OCI-LY3 (cell line): ENCODE data around the gene ACKR3.

Experiments used
- H2AFZ ChIP-seq: fragments of 200-600, 300-600 bp; shearing (Covaris generic); 2 replicates; pipeline ENCODE4 v1.6.0; 2014; ENCODE audit warnings: antibody characterized with exemption, low read depth, low read length
- H3K27ac ChIP-seq: fragments of 200-600, 300-600 bp; sonication (generic); 2 replicates; pipeline ENCODE4 v1.5.1; 2014; ENCODE audit warnings: mild to moderate bottlenecking, low read length, moderate library complexity, mixed read lengths
- H3K27me3 ChIP-seq: fragments of 200-600, 300-600 bp; sonication (generic); 2 replicates; pipeline ENCODE4 v1.6.1; 2014; ENCODE audit warnings: low read depth, low read length, mixed read lengths
- H3K36me3 ChIP-seq: fragments of 200-600, 300-600 bp; sonication (generic); replicated peaks from 2 replicates; pipeline ENCODE3; 2014; ENCODE audit warnings: low read depth, low read length, mixed read lengths
- H3K4me1 ChIP-seq: fragments of 300-600, 200-600 bp; sonication (generic); 2 replicates; pipeline ENCODE4 v1.6.1; 2014; ENCODE audit warnings: low read length, mixed read lengths
- H3K4me2 ChIP-seq: fragments of 200-600, 300-600 bp; sonication (generic); 2 replicates; pipeline ENCODE4 v1.6.1; 2014; ENCODE audit warnings: low read length, mixed read lengths
- H3K4me3 ChIP-seq: fragments of 300-600, 200-600 bp; sonication (generic); 2 replicates; pipeline ENCODE4 v1.5.1; 2014; ENCODE audit warnings: antibody characterized with exemption, mild to moderate bottlenecking, low read length, moderate library complexity
- H3K79me2 ChIP-seq: fragments of 300-600, 200-600 bp; shearing (Covaris generic); 2 replicates; pipeline ENCODE4 v1.6.1; 2014; ENCODE audit warnings: mild to moderate bottlenecking, low read length, mixed read lengths
- H3K9ac ChIP-seq: fragments of 300-600, 200-600 bp; shearing (Covaris generic); 2 replicates; pipeline ENCODE4 v1.6.0; 2014; ENCODE audit warnings: mild to moderate bottlenecking, low read length, moderate library complexity
- H3K9me3 ChIP-seq: fragments of 200-600, 300-600 bp; shearing (Covaris generic); 2 replicates; pipeline ENCODE4 v1.6.1; 2014; ENCODE audit warnings: low read length, mixed read lengths; ENCODE audit not compliant: insufficient read depth
- H4K20me1 ChIP-seq: fragments of 200-600, 300-600 bp; sonication (generic); 2 replicates; pipeline ENCODE4 v1.6.1; 2016; ENCODE audit warnings: low read length, mixed read lengths; ENCODE audit not compliant: insufficient read depth
- CTCF ChIP-seq: fragments of 200-600, 300-600 bp; sonication (generic); IDR thresholded peaks from 2 replicates; pipeline ENCODE4 v1.5.1; 2014; ENCODE audit warnings: antibody characterized with exemption, low read length, low read depth
- EZH2phosphoT487 ChIP-seq: fragments of 200-600 bp; shearing (Covaris generic); IDR thresholded peaks from 2 replicates; pipeline ENCODE4 v1.6.1; 2018; ENCODE audit warnings: antibody characterized with exemption, mixed run types, low read depth

The ACKR3 gene

GRCh38 chr2:236587861-236588815 lies 18.5 kb downstream of the ACKR3 start:
- no peak overlapping the region for H3K9ac ChIP-seq
- no peaks in the 10 kb centered on the region for H4K20me1 ChIP-seq
- H3K27ac ChIP-seq = no peak overlapping the region
- no peak overlapping the region for H2AFZ ChIP-seq
- no peaks in the 10 kb centered on the region for H3K27me3 ChIP-seq
- TF ChIP-seq CTCF (no peak), EZH2phosphoT487 (no peak)
- H3K36me3 ChIP-seq = no peaks in the 10 kb centered on the region
- H3K4me3 ChIP-seq = no peak overlapping the region
- H3K9me3 ChIP-seq = no peaks in the 10 kb centered on the region
- no peak overlapping the region for H3K4me2 ChIP-seq
- no peaks in the 10 kb centered on the region for H3K79me2 ChIP-seq
- peaks cover 7% of the 10 kb centered on the region for H3K4me1 ChIP-seq

GRCh38 chr2:236588932-236589592 lies 19.4 kb downstream of the ACKR3 start:
- H2AFZ ChIP-seq = no peak overlapping the region
- TF ChIP-seq EZH2phosphoT487 (no peak), CTCF (no peak)
- no peak overlapping the region for H3K4me3 ChIP-seq
- no peaks in the 10 kb centered on the region for H3K36me3 ChIP-seq
- no peaks in the 10 kb centered on the region for H4K20me1 ChIP-seq
- no peak overlapping the region for H3K4me2 ChIP-seq
- H3K4me1 ChIP-seq = no peaks in the 10 kb centered on the region
- no peak overlapping the region for H3K27ac ChIP-seq
- H3K9me3 ChIP-seq = no peaks in the 10 kb centered on the region
- H3K79me2 ChIP-seq = no peaks in the 10 kb centered on the region
- no peak overlapping the region for H3K9ac ChIP-seq
- H3K27me3 ChIP-seq = no peaks in the 10 kb centered on the region

- no peak overlapping the region for H3K27ac ChIP-seq
- H4K20me1 ChIP-seq = no peaks in the 10 kb centered on the region
Observed at GRCh38 chr2:236590846-236591245, 21.2 kb downstream of the ACKR3 start.

More at GRCh38 chr2:236590846-236591245, 21.2 kb downstream of the ACKR3 start:
- H3K4me2 ChIP-seq = no peak overlapping the region
- no peaks in the 10 kb centered on the region for H3K9me3 ChIP-seq
- H3K27me3 ChIP-seq = no peaks in the 10 kb centered on the region
- H3K36me3 ChIP-seq = no peaks in the 10 kb centered on the region
- no peak overlapping the region for H3K9ac ChIP-seq
- no peak overlapping the region for H3K4me3 ChIP-seq
- H3K4me1 ChIP-seq = no peaks in the 10 kb centered on the region
- H3K79me2 ChIP-seq = no peaks in the 10 kb centered on the region
- TF ChIP-seq CTCF = no peak
- no peak for TF ChIP-seq EZH2phosphoT487
- no peak overlapping the region for H2AFZ ChIP-seq
